Activated CD4-positive, CD25-positive, alpha-beta regulatory T cell treated with anti-CD3 and anti-CD28 coated beads, Interleukin-2, amount 50 U/mL, for 72 hours (primary cell): ENCODE results near the gene CTSE.

Source experiments
- DNase-seq: peaks from one replicate; pipeline ENCODE4 v3.0.0; 2021

The CTSE gene

DNA sequence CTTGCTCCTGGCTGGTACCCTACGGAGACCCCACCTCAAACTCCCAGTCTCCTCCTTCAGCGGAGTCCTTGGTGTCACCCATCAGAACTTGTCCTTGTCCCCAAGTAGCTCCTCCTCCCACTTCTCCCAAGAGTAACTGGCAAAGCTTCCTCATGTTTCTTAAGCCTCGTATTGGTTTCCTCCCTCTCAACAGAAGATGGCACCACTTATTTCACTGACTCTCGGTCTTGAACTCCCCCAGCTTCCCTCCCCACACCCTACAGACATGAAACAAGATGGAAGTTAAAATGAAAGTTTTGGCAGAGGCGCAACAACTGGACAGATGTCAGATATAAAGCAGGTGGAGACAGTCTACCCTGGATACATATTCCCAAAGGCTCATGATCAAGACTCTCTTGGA is 33.9 kb downstream of the CTSE start:
- DNase-seq = no peak

DNA sequence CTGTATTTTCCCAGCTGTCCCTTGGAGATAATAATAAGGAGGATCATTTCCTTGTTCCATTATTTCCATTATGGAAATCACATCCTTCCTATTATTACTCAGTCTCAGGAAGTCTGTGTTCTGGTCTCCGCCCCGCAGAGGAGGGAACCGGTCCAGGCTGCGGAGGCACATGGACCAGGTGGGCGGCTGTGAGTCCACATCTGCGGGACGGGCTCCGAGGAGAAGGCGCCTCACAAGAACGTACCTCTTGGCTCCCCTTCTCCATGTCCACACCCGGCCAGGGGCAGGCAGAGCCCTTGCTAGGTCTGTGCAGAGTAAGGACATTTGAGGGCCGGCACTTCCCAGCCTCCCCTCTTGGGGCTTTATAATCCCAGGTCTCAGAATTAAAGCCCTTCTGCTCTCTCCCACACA is 35.1 kb downstream of the CTSE start:
- peak; percentile 25 for DNase-seq

DNA sequence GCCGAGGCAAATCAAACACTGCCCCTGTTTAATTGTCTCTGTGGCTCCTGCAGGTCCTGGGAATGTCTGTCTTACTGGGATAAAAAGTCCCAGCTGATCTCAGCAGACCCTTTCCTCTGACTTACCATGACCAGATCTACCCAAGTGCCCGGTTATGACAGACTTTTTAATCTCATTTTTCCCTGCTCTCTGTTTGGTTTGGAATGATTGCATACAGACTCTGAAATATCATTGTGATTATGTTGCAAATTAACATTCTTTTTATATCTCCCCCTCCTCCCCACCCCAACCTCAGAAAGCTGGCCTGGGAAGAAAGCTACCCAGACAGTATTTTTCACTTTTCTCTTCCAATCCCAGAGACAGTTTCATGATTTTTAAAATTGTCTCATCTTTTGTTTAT is 36.8 kb downstream of the CTSE start:
- peak; percentile 14 for DNase-seq

DNA sequence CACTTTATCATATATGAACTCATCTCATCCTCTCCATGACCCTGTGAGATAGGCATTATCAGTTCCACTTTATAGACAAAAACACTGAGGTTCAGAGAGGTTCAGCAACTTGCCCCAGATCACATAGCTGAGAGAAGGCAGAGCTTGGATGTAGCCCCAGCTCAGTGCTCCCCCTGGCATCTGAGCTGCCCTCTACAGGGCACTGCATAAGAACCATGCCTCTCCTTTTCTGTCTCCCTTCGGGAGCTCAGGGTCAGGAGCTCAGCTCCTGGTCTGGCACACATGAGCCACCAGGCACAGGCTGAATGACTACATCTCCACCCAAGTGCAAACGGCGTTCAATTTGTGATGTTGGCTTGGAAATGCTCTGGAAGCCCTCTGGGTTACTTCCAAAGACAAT is 37.4 kb downstream of the CTSE start:
- DNase-seq = peak; percentile 14

DNA sequence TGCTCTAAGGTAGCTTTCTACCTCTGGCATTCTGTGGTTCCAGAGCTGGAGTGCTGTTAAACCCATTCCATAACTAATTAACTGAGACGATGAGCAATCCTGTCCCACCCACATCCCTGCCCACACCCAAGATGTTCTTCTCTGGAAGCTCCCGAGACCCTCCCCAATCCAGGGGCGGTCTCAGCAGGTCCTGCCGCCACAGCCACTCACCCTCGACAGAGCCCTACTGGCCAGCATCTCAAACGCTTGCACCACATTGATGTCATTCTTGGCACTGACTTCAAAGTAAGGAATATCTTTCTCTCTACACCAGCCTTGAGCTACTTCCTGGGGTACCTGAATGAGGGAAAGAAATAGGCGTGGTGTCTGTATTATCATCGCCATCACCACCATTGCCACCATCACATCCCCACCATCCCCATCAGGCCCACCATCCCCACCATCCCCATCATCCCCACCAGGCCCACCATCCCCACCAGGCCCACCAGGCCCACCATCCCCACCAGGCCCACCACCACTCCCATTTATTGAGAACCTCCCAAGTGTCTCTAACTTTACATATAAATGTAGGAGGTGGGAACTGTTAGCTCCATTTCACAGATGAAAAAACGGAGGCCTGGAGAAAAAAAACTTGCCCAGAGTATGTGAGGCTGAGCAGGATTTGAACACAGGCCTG is 38.2 kb downstream of the CTSE start:
- DNase-seq = no peak

DNA sequence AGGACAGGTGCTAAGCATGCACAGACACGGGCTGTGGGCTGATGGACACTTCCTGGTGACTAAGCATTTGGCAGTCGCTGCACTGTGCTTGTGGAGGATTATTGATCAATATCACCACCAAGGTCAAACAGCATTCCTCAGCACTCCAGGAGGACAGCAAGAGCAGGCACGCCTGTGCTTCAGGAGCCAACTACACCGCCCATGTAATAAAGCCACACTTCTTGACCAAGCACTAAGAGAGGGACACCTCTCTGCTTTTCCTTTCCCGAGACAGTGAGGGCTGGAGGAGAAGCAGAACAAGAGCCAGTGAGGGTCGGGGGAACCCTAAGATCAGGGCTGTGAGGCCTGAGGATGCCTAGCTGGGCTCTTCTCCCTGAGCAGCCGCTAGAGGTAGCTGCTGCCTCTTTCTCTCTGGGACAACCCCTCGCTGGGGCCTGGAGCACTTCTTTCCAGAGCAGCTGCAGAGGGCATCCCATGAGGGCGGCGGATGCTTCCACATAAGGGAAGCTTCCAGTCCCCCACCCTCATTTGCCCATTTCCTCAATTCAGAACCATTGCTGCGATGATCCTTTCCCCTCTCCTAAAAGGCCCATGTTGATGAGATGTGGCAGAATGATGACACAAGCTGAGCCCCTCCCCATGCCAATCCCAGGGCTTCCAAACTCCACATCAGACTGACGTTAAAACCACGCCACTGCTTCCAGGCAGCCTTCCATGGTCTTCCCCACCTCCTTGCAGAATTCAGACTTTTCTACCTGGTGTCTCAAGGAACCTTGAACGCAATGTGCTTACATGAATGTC is 39.6 kb downstream of the CTSE start:
- DNase-seq = no peak

DNA sequence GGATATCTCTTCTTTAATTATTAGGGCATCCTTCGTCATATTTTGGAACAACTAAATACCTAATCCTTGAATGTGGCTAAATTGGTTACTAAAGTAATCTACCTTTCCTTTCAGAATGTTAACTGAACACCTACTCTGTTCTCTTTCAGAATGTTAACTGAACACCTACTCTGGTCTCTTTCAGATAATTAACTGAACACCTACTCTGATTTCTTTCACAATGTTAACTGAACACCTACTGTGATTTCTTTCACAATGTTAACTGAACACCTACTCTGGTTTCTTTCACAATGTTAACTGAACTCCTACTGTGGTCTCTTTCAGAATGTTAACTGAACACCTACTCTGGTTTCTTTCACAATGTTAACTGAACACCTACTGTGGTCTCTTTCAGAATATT is 42.4 kb downstream of the CTSE start:
- DNase-seq = no peak

DNA sequence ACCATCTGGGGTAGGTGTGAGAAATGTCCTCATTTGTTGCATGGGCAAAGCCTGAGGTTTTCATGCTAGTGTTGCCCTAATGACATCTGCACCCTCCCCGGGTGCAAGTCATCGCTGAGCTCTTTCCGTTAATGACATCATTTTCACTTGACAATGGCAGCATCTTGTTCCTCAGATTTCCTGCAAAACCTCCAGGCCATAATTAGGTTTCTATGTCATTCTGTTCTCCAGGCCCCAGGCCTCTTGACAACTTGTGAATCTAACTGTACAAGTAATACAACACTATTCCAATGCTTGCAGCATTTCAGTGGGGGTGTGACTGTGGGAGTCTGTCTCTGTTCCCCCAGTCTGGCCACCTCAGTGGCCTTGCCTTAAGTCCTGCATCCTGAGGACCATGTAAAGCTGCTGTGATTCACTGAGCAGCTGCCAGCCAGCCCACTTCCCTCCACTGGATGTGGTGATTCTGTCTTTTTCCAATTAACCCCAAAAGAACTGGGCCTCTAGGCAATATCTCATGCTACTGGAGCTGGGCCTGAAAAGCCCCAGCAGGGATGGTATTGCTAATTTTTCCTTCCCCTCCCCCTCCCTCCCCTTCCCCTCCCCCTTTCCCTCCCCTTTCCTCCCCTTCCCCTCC is 43.3 kb downstream of the CTSE start:
- peak; percentile 24 for DNase-seq

DNA sequence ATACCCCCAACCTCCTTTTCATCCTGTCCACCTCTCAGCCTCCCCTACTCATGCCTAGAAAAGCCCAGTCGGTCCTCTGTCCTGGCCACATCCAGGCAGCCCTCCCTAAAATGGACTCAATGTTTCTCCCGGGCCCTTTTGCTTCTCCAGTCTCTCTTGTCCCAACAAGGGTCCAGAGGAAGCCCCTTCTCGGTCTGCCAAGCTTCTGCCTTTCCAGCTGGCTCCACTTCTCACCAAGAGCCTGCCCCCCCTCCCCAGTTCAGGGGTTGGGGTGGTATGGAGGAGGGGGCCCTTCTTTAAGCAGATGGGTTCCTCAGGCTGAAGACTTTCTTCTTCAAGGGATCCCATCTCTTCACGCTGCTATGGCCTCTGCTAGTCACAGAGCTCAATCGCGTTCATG is 44.4 kb downstream of the CTSE start:
- no peak for DNase-seq

DNA sequence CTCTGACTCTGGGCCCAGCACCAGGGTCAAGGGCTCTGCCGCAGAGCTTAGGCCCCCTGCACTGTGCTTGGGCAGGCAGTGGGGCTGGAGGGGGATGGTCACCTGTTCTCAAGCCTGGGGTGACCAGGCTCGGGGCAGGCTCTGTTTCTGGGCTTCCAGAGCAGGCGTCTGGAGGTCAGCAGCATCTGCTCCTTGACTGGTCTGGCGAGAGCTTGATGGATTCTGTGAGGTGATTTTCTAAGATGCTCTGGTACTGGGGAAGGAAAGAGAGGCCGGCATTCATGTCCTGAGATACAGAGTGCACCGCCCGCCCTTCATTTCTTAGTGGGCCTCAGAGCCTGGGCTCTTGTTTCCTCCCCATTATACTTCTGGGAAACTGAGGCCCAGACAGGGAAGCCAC is 45.0 kb downstream of the CTSE start:
- DNase-seq = peak; percentile 11

DNA sequence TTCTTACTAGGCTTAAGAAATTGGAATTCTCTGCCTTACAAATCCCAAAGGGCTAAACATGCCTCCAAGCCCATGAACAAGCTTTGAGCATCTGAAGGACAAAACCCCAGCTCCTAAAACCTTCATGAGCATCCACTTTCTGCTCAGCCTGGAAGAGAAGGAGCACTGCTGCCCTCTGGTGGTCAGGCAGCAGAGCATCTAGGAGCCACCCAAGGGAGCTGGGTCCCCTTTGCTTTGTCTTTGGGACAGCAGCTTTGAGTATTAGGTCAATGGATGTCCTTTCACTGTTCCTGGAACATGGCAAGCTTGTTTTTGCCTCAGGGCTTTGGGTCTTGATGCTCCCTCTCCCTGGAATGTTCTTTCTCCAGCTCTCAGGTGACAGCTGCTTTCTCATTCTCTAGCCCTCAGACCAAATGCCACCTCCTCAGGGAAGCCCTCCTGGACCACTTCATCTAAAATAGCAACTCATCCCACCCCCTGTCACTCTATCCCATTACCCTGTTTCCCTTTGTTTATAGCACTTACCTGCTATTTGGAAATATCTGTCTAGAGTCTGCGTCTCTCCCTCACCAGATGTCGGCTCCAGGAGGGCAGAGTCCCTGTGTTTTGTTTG is 46.2 kb downstream of the CTSE start:
- DNase-seq = peak; percentile 81

DNA sequence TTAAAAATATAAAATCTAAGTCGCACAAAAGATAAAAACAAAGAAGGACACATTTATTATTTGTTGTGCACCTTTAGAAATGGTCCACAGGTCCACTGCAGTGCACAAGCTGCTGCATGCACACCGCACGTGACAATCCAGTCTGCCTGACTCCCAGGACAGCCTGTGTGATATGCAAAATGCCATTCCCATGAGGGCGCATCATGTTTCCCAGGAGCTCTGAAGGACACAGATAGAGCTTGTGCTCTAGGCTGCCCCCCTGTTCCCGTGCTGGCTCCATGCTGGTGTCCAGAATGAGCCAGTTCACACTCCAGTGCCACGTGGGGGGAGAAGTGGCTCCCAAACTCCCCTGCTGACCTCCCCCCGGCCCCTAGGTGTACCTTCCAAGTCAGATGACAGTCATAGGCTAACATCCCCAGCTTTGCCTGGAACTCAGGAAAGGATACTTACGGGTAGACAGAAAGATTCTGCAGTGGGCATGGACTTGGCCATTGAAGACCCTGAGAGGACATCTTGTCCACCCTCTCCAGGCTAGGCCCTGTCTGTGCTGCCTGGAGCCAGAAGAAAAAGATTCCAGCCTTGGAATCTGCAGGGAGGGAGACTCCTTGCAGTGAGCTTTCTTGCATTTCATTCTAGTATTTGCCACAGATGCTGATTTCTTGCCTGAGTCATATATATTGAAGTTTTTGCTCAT is 46.8 kb downstream of the CTSE start:
- DNase-seq = no peak

DNA sequence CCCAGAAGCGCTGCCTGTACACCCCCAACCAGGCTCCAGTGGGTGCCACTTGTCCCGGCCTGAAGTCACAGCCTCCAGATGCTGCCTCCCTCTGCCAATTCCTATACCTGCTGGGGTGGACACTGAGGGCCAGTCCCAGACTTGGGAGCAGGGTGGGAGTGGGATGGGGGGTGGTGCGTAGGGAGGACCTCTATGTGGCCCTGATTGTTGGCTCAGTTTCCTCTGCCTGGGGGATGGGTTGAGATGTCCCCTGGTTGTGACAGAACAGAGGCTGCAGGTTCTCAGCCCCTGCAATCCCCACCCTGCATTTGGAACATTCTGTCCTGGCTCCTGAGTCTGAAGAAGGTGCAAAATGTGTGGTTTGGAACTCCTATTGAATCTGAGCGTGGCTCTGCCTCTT is 47.7 kb downstream of the CTSE start:
- DNase-seq = no peak

DNA sequence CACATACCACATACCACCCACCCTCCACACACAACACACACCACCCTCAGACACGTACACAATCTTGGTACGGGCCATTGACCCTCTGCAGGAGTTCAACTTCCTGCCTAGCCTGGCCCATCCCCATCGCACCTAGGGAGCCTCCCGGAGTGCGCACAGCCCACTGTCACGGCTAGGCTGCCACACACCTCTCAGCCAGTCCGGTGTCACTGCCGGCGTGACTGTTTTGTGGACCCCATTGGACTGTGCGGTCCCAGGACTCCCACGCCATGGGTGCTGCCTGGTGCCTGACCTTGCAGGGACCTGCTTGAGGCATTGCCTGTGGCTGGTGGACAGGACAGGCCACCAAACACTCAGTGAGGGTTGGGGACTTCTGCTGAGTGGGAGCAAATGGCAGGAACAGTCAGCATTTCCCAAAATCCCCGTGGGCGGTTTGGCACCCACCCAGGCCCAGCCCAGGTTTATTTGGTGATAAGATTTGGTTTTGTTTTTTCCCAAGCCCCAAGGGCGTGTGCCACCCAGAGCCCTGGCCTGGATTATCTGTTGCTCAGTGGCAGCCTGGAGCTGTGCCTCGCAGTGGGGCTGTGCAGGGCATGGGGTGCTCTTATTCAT is 48.2 kb downstream of the CTSE start:
- no peak for DNase-seq

DNA sequence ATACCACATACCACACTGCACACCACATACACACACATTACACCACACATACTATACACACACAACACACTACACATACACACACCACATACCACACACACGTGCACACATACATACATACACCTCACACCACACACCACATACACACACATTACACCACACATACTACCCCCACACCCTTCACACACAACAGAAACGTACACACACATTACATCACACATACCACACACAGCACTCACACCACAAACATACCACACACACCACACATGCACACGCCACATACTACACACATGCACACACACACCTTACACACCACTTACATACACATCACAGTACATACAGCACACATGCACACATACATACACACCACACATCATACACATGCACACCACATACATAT is 49.0 kb downstream of the CTSE start:
- peak; percentile 9 for DNase-seq

DNA sequence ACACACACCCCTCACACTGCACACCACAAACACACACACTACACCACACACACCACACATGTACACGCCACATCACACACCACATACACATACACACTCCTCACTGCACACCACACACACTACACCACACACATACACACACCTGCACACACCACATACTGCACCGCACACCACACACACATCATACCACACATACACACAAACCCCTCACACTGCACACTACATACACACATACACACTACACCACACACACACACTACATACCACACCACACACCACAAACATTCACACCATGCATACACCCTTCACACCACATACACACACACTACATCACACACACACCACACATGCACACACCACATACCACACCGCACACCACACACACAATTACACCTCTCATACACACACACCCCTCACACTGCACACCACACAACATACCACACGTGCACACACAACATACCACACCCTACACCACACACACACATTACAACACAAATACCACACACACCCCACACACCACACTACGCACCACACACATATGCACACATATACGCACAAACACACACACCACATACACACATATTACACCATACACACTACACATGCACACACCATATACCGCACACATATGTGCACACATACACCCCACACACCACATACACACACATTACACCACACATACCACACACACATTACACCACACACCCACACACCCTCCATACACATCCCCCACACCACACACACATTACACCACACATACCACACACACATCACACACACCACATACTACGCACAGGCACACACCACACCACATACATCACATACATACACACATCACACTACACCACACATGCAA is 50.1 kb downstream of the CTSE start:
- peak; percentile 4 for DNase-seq

DNA sequence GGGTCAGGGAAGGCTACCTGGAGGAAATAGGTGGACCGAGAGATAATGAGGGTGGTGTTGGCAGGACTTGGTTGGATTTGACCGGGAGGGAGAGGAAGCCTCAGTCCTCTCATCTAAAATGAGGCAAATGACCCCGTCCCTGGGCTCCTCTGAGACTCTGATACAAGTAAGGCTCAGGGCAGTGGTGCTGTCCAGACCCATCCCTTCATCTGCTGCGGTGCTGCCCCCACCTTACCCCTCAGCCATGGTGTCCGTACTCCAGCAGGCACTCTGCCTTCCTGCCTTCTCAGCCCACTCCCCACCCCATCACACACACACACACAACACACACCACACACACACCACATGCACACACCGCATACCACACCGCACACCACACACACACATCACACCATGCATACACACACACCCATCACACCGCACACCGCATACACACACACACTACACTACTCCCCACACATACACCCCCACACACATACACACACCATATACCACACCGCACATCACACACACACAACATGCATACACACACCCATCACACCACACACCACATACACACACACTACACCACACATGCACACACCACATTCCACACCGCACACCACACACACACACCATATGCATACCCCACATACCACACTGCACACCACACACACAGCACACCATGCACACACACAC is 51.1 kb downstream of the CTSE start:
- DNase-seq = peak; percentile 4

DNA sequence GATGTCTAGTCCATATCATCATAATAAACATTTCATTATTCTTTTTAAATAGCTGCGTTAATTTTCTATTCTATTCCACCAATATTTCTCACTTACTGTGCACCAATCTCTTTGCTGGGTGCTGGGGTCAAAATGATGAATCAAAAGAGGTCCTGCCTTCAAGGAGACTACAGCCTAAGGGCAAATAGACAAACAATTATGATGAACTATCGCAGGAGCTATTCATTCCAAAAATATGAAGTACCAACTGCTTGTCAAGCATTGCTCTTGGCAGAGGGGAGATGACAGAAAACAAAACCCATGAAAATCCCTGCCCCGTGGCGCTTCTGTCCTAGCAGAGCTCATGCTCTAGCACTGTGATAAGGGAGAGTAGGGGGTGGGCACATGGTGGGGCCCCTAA is 51.6 kb downstream of the CTSE start:
- no peak for DNase-seq

DNA sequence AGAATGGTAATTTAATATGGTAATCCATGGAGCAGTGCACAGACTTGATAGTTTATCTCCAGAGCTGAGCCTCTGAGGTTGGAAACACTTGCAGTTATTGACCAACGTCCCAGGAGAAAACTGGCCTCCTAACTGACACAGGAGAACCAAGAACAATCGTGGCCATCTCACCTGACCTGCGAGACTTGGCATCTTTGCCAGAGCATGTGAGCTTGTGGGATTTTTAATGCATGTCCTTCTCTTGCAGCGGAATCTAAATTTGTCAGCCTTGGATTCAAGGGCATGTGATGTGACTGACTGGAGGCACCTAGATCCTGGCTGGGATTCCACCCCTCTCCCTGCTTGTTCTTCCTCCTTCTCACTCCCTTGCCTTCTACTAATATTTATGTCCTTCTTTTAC is 52.6 kb downstream of the CTSE start:
- DNase-seq = no peak

DNA sequence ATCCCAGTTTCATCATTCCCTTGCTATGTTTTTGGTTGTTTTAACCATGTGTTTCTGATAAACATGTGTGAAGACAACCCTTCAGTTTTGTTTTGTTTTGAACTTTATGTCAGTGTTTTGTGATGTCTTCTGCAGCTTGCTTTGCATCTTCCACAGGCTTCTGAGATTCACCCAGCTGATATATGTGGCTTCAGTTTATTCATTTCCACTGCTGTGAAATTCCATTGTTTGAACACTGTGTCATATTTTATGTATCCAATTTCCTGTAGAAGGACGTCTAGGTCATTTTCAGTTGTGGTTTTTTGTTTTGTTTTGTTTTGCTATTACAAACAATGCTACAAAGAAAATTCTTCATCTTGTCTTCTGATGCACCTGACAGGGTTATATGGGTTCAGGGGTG is 53.2 kb downstream of the CTSE start:
- no peak for DNase-seq

DNA sequence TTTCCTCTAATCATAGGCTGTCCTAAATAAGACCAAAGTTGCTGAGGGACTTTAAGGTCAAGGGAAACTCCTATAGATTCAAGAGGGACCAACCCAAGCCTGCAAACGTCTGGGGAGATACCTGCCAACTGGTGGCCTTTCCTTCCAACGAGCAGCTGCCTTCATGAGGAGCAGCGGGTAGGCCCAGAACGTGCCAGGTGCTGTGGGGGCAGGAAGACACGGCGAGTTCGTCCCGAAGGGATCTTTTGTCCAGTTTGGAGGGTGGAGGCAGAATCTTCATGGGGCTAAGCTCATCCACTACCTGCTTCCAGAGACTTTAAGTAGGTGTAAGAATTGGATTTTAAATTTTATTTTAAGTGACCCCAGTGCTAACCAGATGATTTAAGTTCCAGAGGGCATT is 54.5 kb downstream of the CTSE start:
- DNase-seq = no peak
